Glomerular endothelial cell (primary cell): ENCODE results near the gene OR10V1. TPM values are rescaled to one million over a fixed set of nuclear protein-coding genes. Genes with fewer than 3 reads are reported as not detected.

Source experiments
- DNase-seq: peaks from one replicate; pipeline ENCODE4 v3.0.0-alpha.2; 2011; ENCODE audit warnings: low read depth, low spot score; ENCODE audit errors: extremely low read depth
- total RNA-seq: library from RNA; depleted of rRNA; stranded (reverse); fragments of >200 nt; gene quantifications from 2 replicates; pipeline ENCODE4 v1.2.3, GENCODE V29; 2015

Gene OR10V1
- not detected in 2 replicates for total RNA-seq

- no peak for DNase-seq
Observed at GRCh38 chr11:59713745-59714144, at the start of gene OR10V1. TSS of gene OR10V1 (minus strand) at chr11:59713845. CDS start at chr11:59713845, 0 bp downstream.

- DNase-seq = no peak
Observed at GRCh38 chr11:59761993-59762392, 48.3 kb upstream of the OR10V1 start.

- no peak for DNase-seq
Observed at GRCh38 chr11:59760771-59761170, 47.1 kb upstream of the OR10V1 start.

GRCh38 chr11:59759900-59760299, 46.3 kb upstream of the OR10V1 start:
- DNase-seq = no peak

GRCh38 chr11:59758401-59759037, 44.9 kb upstream of the OR10V1 start:
- no peak for DNase-seq

GRCh38 chr11:59756845-59757244, 43.2 kb upstream of the OR10V1 start:
- DNase-seq = no peak

- DNase-seq = no peak
Observed at GRCh38 chr11:59756558-59756840, 42.9 kb upstream of the OR10V1 start.

GRCh38 chr11:59755701-59756557, 42.3 kb upstream of the OR10V1 start:
- DNase-seq = no peak

- no peak for DNase-seq
Observed at GRCh38 chr11:59754859-59755700, 41.4 kb upstream of the OR10V1 start, which contains the start of gene STX3. TSS of gene STX3 (plus strand) at chr11:59755376. CDS start at chr11:59755606, 230 bp downstream.

GRCh38 chr11:59754494-59754858, 40.8 kb upstream of the OR10V1 start:
- no peak for DNase-seq

GRCh38 chr11:59753650-59754493, 40.2 kb upstream of the OR10V1 start:
- no peak for DNase-seq

GRCh38 chr11:59746111-59746510, 32.5 kb upstream of the OR10V1 start:
- DNase-seq = no peak

- no peak for DNase-seq
Observed at GRCh38 chr11:59730896-59731565, 17.4 kb upstream of the OR10V1 start.

- DNase-seq = no peak
Observed at GRCh38 chr11:59729834-59730233, 16.2 kb upstream of the OR10V1 start.

- no peak for DNase-seq
Observed at GRCh38 chr11:59728913-59729312, 15.3 kb upstream of the OR10V1 start.

- DNase-seq = no peak
Observed at GRCh38 chr11:59728154-59728553, 14.5 kb upstream of the OR10V1 start.

GRCh38 chr11:59727426-59727825, 13.8 kb upstream of the OR10V1 start:
- DNase-seq = no peak

GRCh38 chr11:59724066-59724465, 10.4 kb upstream of the OR10V1 start:
- no peak for DNase-seq

GRCh38 chr11:59719556-59719955, 5.9 kb upstream of the OR10V1 start:
- DNase-seq = no peak

GRCh38 chr11:59716051-59716450, 2.4 kb upstream of the OR10V1 start:
- no peak for DNase-seq
